OCI-LY3 (cell line): ENCODE results near the gene ANKS1B.

Source experiments
- CTCF ChIP-seq: fragments of 200-600, 300-600 bp; sonication (generic); IDR thresholded peaks from 2 replicates; pipeline ENCODE4 v1.5.1; 2014; ENCODE audit warnings: antibody characterized with exemption, low read length, low read depth
- EZH2phosphoT487 ChIP-seq: fragments of 200-600 bp; shearing (Covaris generic); IDR thresholded peaks from 2 replicates; pipeline ENCODE4 v1.6.1; 2018; ENCODE audit warnings: antibody characterized with exemption, mixed run types, low read depth

GRCh38 chr12:99257672-99258071 is 727.1 kb downstream of the ANKS1B start:
- TF ChIP-seq CTCF: no peak
- TF ChIP-seq EZH2phosphoT487: no peak
